Spleen (tissue), 11 donors: ENCODE results near the gene ITGB6. TPM values are rescaled to one million over a fixed set of nuclear protein-coding genes. Genes with fewer than 3 reads are reported as not detected.
"Not testable (repeated sequence)": the region's sequence is repeated elsewhere in the genome, so short reads cannot be mapped to it uniquely, and the experiment has no call there.

ENCODE experiments used
- DNase-seq: peaks from one replicate; pipeline ENCODE4 v3.0.0-alpha.2; 2020
- H3K27ac ChIP-seq, 8 donors: fragments of 200-600 bp; sonication (generic) in 7 of 8; 1 replicate in 4 of 8; 2 replicates in 4 of 8; pipeline versions ENCODE4 v1.5.0 to v1.8.0; 2016 to 2021; ENCODE audit warnings: inconsistent platforms in 4 of 8, mild to moderate bottlenecking in 4 of 8, moderate library complexity in 1 of 8
- H3K27me3 ChIP-seq, 7 donors: fragments of 200-600 bp; sonication (generic) in 6 of 7; replicated peaks in 1 of 7; 1 replicate in 4 of 7; 2 replicates in 3 of 7; pipeline versions ENCODE4 v1.5.0 to v1.8.0; 2016 to 2021; ENCODE audit warnings: inconsistent platforms in 3 of 7, mild to moderate bottlenecking in 1 of 7
- H3K36me3 ChIP-seq, 6 donors: fragments of 200-600 bp; sonication (generic) in 5 of 6; 1 replicate in 4 of 6; 2 replicates in 2 of 6; pipeline versions ENCODE4 v1.5.0 to v1.8.0; 2016 to 2021; ENCODE audit warnings: inconsistent platforms in 2 of 6
- H3K4me1 ChIP-seq, 6 donors: fragments of 200-600 bp; sonication (generic) in 5 of 6; 1 replicate in 3 of 6; 2 replicates in 3 of 6; pipeline versions ENCODE4 v1.5.0 to v1.8.0; 2016 to 2021; ENCODE audit warnings: inconsistent platforms in 3 of 6
- H3K4me3 ChIP-seq, 8 donors: fragments of 200-600 bp; sonication (generic) in 7 of 8; 1 replicate in 4 of 8; 2 replicates in 4 of 8; pipeline versions ENCODE4 v1.5.0 to v1.8.0; 2016 to 2021; ENCODE audit warnings: inconsistent platforms in 4 of 8, mild to moderate bottlenecking in 4 of 8, moderate library complexity in 2 of 8
- H3K9me3 ChIP-seq, 8 donors: fragments of 200-600 bp; sonication (generic) in 7 of 8; 1 replicate in 4 of 8; 2 replicates in 4 of 8; pipeline versions ENCODE4 v1.5.0 to v1.8.0; 2016 to 2021; ENCODE audit warnings: inconsistent platforms in 4 of 8
- POLR2A ChIP-seq, 3 donors: fragments of 450-650 bp; IDR thresholded peaks; one replicate each; pipeline ENCODE4 v1.5.1; 2017; ENCODE audit warnings: antibody characterized with exemption in 3 of 3, mild to moderate bottlenecking in 1 of 3
- POLR2AphosphoS5 ChIP-seq, 3 donors: sonication (generic); formaldehyde crosslinking; IDR thresholded peaks; one replicate each; pipeline ENCODE4 v1.5.1; 2017; ENCODE audit warnings: antibody characterized with exemption in 3 of 3
- WGBS, 5 donors: extraction: QIAGEN DNeasy Blood & Tissue Kit in 3 of 5; methylation state at CpG; one replicate each; pipeline versions ENCODE4 v1.1.5 to v1.1.7; 2013 to 2018; 5-methylcytosine and 5-hydroxymethylcytosine counted together
- intact Hi-C: fragments of 100-400 bp; cut with DNase I; formaldehyde crosslinking; loops from one replicate; pipeline ENCODE4 v1.15.0; 2023; ENCODE audit warnings: low total_unique reads
- polyA plus RNA-seq, 3 donors: library from polyadenylated mRNA; stranded (reverse); fragments of 200-250 nt; gene quantifications; one replicate each; pipeline ENCODE4 v1.2.1, GENCODE V29; 2013
- total RNA-seq, 7 donors: library from RNA; depleted of rRNA in 3 of 7; stranded (reverse); fragments of >200 nt in 3 of 7; fragmentation: NEBNext Ultra II Directional in 4 of 7; extraction: Animal tissue kit (Norgen Biotek cat#: 25700) in 4 of 7; gene quantifications; one replicate each; pipeline versions ENCODE4 v1.1.0 to v1.2.1, GENCODE V29; 2016 to 2021
- TF ChIP-seq, protein P1 (sequence below), 11 experiments: fragments of 200-600 bp in 7 of 11; fragments of 450-650 bp in 4 of 11; sonication (generic) in 4 of 11; IDR thresholded peaks in 8 of 11; conservative IDR thresholded peaks in 3 of 11; 1 replicate in 7 of 11; 2 replicates in 4 of 11; pipeline versions ENCODE4 v1.4.0 to v1.8.0; 2016 to 2021; ENCODE audit warnings: antibody characterized with exemption in 11 of 11, inconsistent platforms in 4 of 11, mild to moderate bottlenecking in 1 of 11
- donor health status: healthy with polysubstance abuse.
- donor health status: DM: no; HTN: no; CAD: no; lungs with moderate emphysema.
- donor health status: DM: no; HTN: no; CAD: no.
- donor health status: Bipolar disorder and iron deficiency.
- donor health status: healthy.
- donor health status: DM: no; HTN: no; CAD: no.
- donor health status: DM: yes; HTN: yes; CAD: no.

ITGB6 gene
- total and polyA plus RNA-seq, 10 donors, result 0.02 TPM; not detected in 9

DNA sequence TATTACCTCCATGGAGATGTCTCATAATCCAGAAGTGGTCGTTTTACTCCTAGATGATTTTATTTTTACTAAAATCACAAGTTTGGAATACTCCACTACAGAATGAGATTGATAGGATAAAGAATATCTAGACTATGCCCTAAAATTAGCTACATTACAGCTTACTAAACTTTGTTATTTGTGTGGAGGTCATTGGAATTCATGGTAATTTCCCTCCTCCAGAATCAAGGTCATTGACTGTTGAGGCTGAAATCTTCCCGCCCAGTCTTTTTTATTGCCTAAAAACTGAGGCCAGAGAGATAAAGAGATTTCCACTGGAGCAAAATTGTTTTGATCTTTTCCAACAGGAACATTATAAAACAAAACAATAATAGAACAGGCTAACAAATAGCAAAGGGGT lies 35.0 kb downstream of the ITGB6 start:
- TF ChIP-seq, protein P1, sequence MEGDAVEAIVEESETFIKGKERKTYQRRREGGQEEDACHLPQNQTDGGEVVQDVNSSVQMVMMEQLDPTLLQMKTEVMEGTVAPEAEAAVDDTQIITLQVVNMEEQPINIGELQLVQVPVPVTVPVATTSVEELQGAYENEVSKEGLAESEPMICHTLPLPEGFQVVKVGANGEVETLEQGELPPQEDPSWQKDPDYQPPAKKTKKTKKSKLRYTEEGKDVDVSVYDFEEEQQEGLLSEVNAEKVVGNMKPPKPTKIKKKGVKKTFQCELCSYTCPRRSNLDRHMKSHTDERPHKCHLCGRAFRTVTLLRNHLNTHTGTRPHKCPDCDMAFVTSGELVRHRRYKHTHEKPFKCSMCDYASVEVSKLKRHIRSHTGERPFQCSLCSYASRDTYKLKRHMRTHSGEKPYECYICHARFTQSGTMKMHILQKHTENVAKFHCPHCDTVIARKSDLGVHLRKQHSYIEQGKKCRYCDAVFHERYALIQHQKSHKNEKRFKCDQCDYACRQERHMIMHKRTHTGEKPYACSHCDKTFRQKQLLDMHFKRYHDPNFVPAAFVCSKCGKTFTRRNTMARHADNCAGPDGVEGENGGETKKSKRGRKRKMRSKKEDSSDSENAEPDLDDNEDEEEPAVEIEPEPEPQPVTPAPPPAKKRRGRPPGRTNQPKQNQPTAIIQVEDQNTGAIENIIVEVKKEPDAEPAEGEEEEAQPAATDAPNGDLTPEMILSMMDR (IDR thresholded peaks at IDR 0.05 in 8 of 11, conservative IDR thresholded peaks at IDR 0.05 in 3 of 11), result no peak
- TF ChIP-seq POLR2AphosphoS5 (IDR thresholded peaks at IDR 0.05) (no peak), POLR2A (IDR thresholded peaks at IDR 0.05) (no peak)
- Histone ChIP-seq H3K4me1 (peaks cover 0 to 7% (median 4%) of the 10 kb centered on the region in 6 donors), H3K4me3 (no peak overlapping the region), H3K27ac (peak overlapping the region; percentile 15 to 71 (median 58)), H3K9me3 (no peaks in the 10 kb centered on the region), H3K36me3 (no peaks in the 10 kb centered on the region), H3K27me3 (no peaks in the 10 kb centered on the region)
- intact Hi-C loops, result no loop called here
- DNase-seq, result no peak
- WGBS, 5 donors, result 55 to 72% (median 67%) methylated on average over 2 of the region's 2 CpGs

DNA sequence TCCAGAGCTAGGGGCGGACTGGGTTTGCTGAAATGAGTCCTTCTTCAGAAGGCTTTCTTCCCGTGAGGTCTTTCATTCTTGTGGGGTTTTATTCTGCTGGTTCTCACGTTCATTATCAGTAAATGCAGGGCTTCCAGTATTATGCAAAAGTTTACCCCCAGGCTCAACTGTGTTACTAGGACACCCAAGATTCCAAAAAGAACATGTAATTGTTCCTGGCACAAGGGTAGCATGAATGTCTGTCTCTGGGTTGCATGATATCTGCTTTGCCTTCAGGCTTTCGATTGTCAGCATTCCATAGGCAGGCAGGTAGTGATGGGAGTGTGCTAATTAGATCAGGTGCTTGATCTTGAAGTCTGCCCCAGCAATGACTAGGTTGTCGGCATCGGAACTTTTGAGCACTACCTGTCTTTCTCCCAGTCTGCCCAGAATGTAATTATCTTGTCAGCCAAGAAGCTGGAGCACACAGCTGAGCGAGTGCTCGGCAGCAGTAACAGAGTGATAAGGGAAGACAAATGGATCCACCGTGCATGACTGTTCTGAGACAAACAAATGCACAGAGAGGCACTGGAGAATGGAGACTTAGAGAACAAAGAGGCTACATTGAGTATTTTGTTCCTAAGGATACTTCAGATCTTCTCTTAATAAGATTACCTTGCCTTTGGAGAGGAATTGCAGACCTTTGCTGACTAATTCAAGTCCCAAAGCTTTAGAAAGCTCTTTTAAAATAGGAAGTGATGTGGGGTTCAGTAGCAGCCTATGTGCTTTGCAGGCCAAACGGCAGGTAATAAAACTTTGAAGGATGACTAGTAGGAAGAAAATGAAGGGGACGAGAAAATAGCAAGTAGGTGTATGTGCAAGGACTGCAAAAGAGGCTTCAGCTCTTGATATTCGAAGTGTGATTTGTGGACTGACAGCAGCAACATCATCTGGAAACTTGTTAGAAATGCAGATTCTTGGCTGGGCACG lies 41.9 kb downstream of the ITGB6 start:
- no peak for DNase-seq

DNA sequence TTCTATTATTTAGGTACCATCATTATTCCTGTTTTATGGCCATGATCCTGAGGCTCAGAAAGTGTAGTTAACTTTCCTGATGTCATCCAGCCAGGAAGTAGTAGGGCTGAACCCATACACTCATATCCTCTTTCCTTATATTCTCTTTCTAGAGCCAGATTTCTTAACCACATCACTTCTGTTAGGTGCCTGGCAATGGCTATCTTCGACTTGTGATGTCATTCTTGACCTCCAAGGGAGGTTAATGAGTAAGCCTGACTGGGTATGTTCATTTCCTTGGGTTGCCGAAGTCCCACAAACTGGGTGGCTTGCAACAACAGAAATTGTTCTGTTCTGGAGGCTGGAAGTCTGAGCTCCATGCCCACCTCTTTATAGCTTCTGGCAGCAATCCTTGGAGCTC lies 43.4 kb downstream of the ITGB6 start:
- H3K27me3 ChIP-seq, result no peaks in the 10 kb centered on the region
- H3K9me3 ChIP-seq, result no peaks in the 10 kb centered on the region
- no peaks in the 10 kb centered on the region for H3K4me1 ChIP-seq
- intact Hi-C loops, result no loop called here
- H3K27ac ChIP-seq, result no peak overlapping the region
- H3K36me3 ChIP-seq, result no peaks in the 10 kb centered on the region
- TF ChIP-seq POLR2A (IDR thresholded peaks at IDR 0.05) (no peak), POLR2AphosphoS5 (IDR thresholded peaks at IDR 0.05) (no peak)
- TF ChIP-seq, protein P1 (IDR thresholded peaks at IDR 0.05 in 8 of 11, conservative IDR thresholded peaks at IDR 0.05 in 3 of 11), result no peak
- no peak for DNase-seq
- H3K4me3 ChIP-seq, result no peak overlapping the region
- 45 to 78% (median 70%) methylated on average over 2 of the region's 2 CpGs for WGBS, 5 donors

More for the DNA sequence above, 41.9 kb downstream of the ITGB6 start:
- no peak overlapping the region for H3K27ac ChIP-seq
- 80 to 90% (median 89%) methylated on average over 13 of the region's 13 CpGs for WGBS, 5 donors
- no peaks in the 10 kb centered on the region for H3K27me3 ChIP-seq
- H3K36me3 ChIP-seq, result no peaks in the 10 kb centered on the region
- H3K4me1 ChIP-seq, result no peaks in the 10 kb centered on the region
- no peak overlapping the region for H3K4me3 ChIP-seq
- TF ChIP-seq POLR2A (IDR thresholded peaks at IDR 0.05) (no peak), POLR2AphosphoS5 (IDR thresholded peaks at IDR 0.05) (no peak)
- TF ChIP-seq, protein P1 (IDR thresholded peaks at IDR 0.05 in 8 of 11, conservative IDR thresholded peaks at IDR 0.05 in 3 of 11), result no peak
- no peaks in the 10 kb centered on the region for H3K9me3 ChIP-seq
- intact Hi-C loops, result no loop called here

DNA sequence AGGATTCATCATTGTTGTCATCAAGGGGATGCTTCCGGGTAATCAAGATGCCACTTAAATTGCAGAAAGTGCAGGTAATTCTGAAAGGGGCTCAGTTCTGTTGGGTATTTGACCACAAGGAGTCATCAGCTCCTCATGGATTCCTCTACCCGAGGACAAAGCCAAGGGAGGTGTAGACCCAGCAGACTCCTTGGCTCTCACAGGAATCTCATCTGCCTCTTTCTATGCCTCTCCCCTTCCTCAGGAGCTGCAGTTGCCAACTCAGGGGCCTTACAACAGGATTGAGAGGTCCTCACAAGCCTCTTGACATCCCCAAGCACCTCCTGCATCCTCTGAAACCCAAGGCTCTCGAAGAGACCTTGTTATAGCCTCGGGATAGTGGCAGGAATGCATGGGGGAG lies 44.0 kb downstream of the ITGB6 start:
- intact Hi-C loops, result no loop called here
- H3K4me3 ChIP-seq, result no peak overlapping the region
- TF ChIP-seq POLR2AphosphoS5 (IDR thresholded peaks at IDR 0.05) (no peak), POLR2A (IDR thresholded peaks at IDR 0.05) (no peak)
- TF ChIP-seq, protein P1 (IDR thresholded peaks at IDR 0.05 in 8 of 11, conservative IDR thresholded peaks at IDR 0.05 in 3 of 11), result no peak
- no peak for DNase-seq
- no peaks in the 10 kb centered on the region for H3K9me3 ChIP-seq
- no peaks in the 10 kb centered on the region for H3K27me3 ChIP-seq
- no peaks in the 10 kb centered on the region for H3K36me3 ChIP-seq
- H3K4me1 ChIP-seq, result no peaks in the 10 kb centered on the region
- no peak overlapping the region for H3K27ac ChIP-seq
- WGBS, 5 donors, result 87 to 94% (median 89%) methylated on average over 4 of the region's 4 CpGs

DNA sequence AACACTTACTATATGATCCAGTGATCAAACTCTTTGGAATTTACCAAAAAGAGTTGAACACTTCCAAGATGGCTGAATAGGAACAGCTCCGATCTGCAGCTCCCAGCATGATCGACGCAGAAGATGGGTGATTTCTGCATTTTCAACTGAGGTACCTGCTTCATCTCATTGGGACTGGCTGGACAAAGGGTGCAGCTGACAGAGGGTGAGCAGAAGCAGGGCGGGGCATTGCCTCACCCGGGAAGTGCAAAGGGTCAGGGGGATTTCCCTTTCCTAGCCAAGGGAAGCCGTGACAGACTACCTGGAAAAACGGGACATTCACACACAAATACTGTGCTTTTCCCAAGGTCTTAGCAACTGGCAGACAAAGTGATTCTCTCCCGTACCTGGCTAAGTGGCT lies 51.7 kb downstream of the ITGB6 start:
- H3K4me3 ChIP-seq, DNase-seq, H3K27me3 ChIP-seq, intact Hi-C loops, H3K27ac ChIP-seq, H3K36me3 ChIP-seq, H3K9me3 ChIP-seq, H3K4me1 ChIP-seq: not testable (repeated sequence)
- WGBS, 5 donors, result 76 to 97% (median 84%) methylated on average over 8 of the region's 8 CpGs
